Thyroid gland (tissue), 4 donors: ENCODE results near the gene ALKBH3.

ENCODE experiments used
- POLR2A ChIP-seq, 2 donors: fragments of 450-650 bp; IDR thresholded peaks; one replicate each; pipeline ENCODE4 v1.6.1; 2017; ENCODE audit warnings: antibody characterized with exemption in 2 of 2, mild to moderate bottlenecking in 2 of 2, moderate library complexity in 1 of 2
- TF ChIP-seq, protein P1 (sequence below), 6 experiments: fragments of 200-600 bp in 3 of 6; fragments of 450-650 bp in 3 of 6; sonication (generic) in 3 of 6; IDR thresholded peaks; one replicate each; pipeline ENCODE4 v1.5.1; 2016 to 2019; ENCODE audit warnings: antibody characterized with exemption in 6 of 6, mild to moderate bottlenecking in 2 of 6, inconsistent platforms in 1 of 6, moderate library complexity in 1 of 6

DNA sequence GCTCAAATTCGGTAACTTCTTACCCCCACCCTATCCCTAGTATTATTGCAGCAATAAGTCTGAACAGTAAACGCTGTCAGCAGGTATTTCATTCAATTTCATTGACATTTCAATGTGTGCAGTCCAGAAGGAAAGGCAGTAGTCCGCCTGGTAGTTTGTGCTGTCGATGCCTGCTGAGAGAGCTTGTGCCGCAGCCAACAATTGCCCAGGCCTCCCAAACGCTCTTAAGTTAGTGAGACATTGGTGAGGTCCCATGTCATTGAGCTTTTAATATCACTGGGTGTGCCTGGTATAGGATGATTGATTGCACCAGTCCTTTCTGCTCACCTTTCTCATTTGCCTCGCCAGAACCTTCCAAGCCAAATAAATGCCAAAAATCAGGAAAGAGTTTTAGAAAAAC, 28.1 kb downstream of the ALKBH3 start:
- TF ChIP-seq, protein P1, sequence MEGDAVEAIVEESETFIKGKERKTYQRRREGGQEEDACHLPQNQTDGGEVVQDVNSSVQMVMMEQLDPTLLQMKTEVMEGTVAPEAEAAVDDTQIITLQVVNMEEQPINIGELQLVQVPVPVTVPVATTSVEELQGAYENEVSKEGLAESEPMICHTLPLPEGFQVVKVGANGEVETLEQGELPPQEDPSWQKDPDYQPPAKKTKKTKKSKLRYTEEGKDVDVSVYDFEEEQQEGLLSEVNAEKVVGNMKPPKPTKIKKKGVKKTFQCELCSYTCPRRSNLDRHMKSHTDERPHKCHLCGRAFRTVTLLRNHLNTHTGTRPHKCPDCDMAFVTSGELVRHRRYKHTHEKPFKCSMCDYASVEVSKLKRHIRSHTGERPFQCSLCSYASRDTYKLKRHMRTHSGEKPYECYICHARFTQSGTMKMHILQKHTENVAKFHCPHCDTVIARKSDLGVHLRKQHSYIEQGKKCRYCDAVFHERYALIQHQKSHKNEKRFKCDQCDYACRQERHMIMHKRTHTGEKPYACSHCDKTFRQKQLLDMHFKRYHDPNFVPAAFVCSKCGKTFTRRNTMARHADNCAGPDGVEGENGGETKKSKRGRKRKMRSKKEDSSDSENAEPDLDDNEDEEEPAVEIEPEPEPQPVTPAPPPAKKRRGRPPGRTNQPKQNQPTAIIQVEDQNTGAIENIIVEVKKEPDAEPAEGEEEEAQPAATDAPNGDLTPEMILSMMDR (IDR thresholded peaks at IDR 0.05), result no peak
- TF ChIP-seq POLR2A (IDR thresholded peaks at IDR 0.05), result no peak
